NCI-H146 treated with DMSO at 0.1 percent for 48 hours (cell line): ENCODE results near the gene NPIPA8.
"Not testable (repeated sequence)": the region's sequence is repeated elsewhere in the genome, so short reads cannot be mapped to it uniquely, and the experiment has no call there.

Experiments
- DNase-seq: peaks from one replicate; lab custom pipeline; 2025; ENCODE audit not compliant: unreplicated experiment; lab: John Stamatoyannopoulos, UW

Gene NPIPA8

DNA sequence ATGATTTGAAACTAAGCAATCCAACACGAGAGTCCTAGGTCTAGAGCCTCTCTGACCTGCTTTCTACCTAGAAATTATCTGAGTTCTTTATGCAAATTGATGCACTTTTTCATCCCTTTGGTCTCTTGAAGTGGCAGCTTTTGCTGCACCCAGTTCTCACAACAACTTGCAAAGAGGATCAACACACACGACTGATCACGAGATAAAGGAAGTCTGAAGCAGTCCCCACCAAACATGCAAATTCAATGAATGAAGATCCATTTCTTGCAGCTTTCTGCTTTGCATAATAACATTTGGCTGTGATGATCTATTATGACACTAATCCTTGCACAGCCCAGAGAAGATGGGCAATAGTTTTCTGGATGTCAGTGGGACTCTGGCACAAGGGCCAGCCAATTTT is 56.2 kb downstream of the NPIPA8 start:
- DNase-seq, result not testable (repeated sequence)

DNA sequence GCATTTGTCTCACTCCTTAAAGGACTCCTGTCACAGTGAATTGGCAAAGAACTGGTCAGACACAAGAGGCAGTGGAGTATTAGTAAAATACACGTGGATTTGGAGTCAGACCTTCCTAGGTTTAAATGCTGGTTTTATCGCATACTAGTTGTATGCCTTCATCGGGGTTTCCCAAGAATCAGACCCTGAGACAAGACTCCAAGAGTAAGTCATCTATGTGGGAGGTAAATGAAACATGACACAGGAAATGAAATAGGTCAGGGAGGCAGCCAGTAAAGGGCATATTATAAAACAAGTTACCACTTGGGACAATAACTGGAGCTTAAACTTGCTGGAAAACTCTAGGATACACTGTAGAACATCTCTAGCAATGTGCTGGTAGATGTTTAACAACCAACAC is 59.8 kb downstream of the NPIPA8 start:
- not testable (repeated sequence) for DNase-seq

DNA sequence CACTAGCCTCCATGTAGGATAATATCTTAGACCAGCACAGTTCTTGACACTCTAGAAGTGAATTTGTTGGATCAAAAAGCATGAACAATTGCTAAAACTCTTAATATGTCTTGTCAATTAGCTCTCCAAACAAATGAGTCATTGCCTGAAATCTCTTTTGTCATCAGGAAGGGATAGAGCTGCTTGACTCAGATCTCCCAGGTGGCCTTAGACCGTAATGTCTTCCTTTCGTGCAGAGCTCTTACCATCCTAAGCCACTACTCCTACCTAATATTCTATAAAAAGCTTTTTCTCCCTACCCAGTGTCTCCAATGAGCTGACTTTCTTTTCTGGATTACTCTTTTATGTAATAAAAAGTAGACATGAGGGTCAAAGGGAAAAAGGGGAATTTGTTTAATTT is 66.4 kb downstream of the NPIPA8 start:
- not testable (repeated sequence) for DNase-seq
